Pancreas (tissue), 10 donors: Measurements from ENCODE around the gene FGFR2. TPM values are rescaled to one million over a fixed set of nuclear protein-coding genes. Genes with fewer than 3 reads are reported as not detected.

Experiments used
- ATAC-seq, 4 donors: fragments of 200-7000 bp; cut with Tn5 transposase; one replicate each; pipeline versions ENCODE4 v1.8.0 to v1.9.1; 2020; ENCODE audit warnings: mild to moderate bottlenecking in 4 of 4, moderate library complexity in 4 of 4
- DNase-seq, 6 donors: peaks; one replicate each; pipeline ENCODE4 v3.0.0-alpha.2; 2020
- FAIRE-seq: peaks from 2 replicates; lab custom pipeline; 2012; peaks lifted over from hg19 to GRCh38; lab: Jason Lieb, UNC
- H3K27ac ChIP-seq, 4 donors: fragments of 200-600 bp; sonication (generic); 1 replicate in 3 of 4; 2 replicates in 1 of 4; pipeline versions ENCODE4 v1.5.0 to v1.8.0; 2020
- H3K27me3 ChIP-seq, 4 donors: fragments of 200-600 bp; one replicate each; pipeline ENCODE4 v1.8.0; 2021
- H3K36me3 ChIP-seq, 3 donors: fragments of 200-600 bp; sonication (generic) in 1 of 3; one replicate each; pipeline versions ENCODE4 v1.5.0 to v1.8.0; 2020 to 2021
- H3K4me1 ChIP-seq, 3 donors: fragments of 200-600 bp; one replicate each; pipeline ENCODE4 v1.8.0; 2021
- H3K4me3 ChIP-seq, 4 donors: fragments of 200-600 bp; sonication (generic) in 2 of 4; one replicate each; pipeline versions ENCODE4 v1.5.0 to v1.8.0; 2020 to 2021
- H3K9me3 ChIP-seq, 4 donors: fragments of 200-600 bp; one replicate each; pipeline ENCODE4 v1.8.0; 2021
- CTCF ChIP-seq, 4 donors: fragments of 200-600 bp; sonication (generic) in 3 of 4; IDR thresholded peaks; one replicate each; pipeline versions ENCODE4 v1.5.0 to v1.8.0; 2021; ENCODE audit warnings: antibody characterized with exemption in 4 of 4
- WGBS, 2 donors: extraction: QIAGEN DNeasy Blood & Tissue Kit; methylation state at CpG; one replicate each; pipeline ENCODE4 v1.1.7; 2013; 5-methylcytosine and 5-hydroxymethylcytosine counted together
- intact Hi-C, 3 donors: fragments of 100-400 bp; cut with DNase I; formaldehyde crosslinking; loops; one replicate each; pipeline versions ENCODE4 v1.11.1 to v1.14.2; 2022
- polyA plus RNA-seq, 2 donors: library from polyadenylated mRNA; stranded (reverse); fragments of 200-250 nt; gene quantifications; one replicate each; pipeline ENCODE4 v1.2.3, GENCODE V29; 2013
- total RNA-seq, 6 donors: library from RNA; stranded (reverse); fragmentation: NEBNext Ultra II Directional in 4 of 6; extraction: Animal tissue kit (Norgen Biotek cat#: 25700) in 4 of 6; gene quantifications; one replicate each; pipeline versions ENCODE4 v1.2.1 to v1.2.4, GENCODE V29; 2021 to 2023
- donor health status: healthy with polysubstance abuse.
- donor health status: DM: no; HTN: no; CAD: no; lungs with moderate emphysema.
- donor health status: DM: no; HTN: no; CAD: no.
- donor health status: control.
- donor health status: control.
- donor health status: Bipolar disorder and iron deficiency.
- donor health status: DM: yes; HTN: yes; CAD: no.
- donor health status: DM: no; HTN: no; CAD: no.
- donor health status: DM: no; HTN: no; CAD: no.
- donor health status: DM: yes; HTN: yes; CAD: no.

Gene FGFR2
- total and polyA plus RNA-seq, 8 donors, result 23.8 to 64.0 (median 31.4) TPM

- FAIRE-seq, result no peak
- 65 to 82% methylated on average over 4 of the region's 4 CpGs for WGBS, 2 donors
Measured at GRCh38 chr10:121628859-121629258, 30.6 kb upstream of the FGFR2 start.

GRCh38 chr10:121627876-121628581 lies 29.8 kb upstream of the FGFR2 start:
- no peak for ATAC-seq

More at GRCh38 chr10:121628859-121629258, 30.6 kb upstream of the FGFR2 start:
- no peak overlapping the region for H3K4me3 ChIP-seq
- DNase-seq, result no peak
- no peak overlapping the region for H3K27ac ChIP-seq
- H3K4me1 ChIP-seq, result peaks cover 0 to 7% (median 4%) of the 10 kb centered on the region in 3 donors
- no peak for TF ChIP-seq CTCF (IDR thresholded peaks at IDR 0.05)
- H3K27me3 ChIP-seq, result no peaks in the 10 kb centered on the region
- ATAC-seq, result no peak
- intact Hi-C loops, result no loop called here
- no peaks in the 10 kb centered on the region for H3K36me3 ChIP-seq
- no peaks in the 10 kb centered on the region for H3K9me3 ChIP-seq

GRCh38 chr10:121624836-121625486 lies 26.7 kb upstream of the FGFR2 start:
- TF ChIP-seq CTCF (IDR thresholded peaks at IDR 0.05), result no peak
- H3K36me3 ChIP-seq, result no peaks in the 10 kb centered on the region
- WGBS, 2 donors, result 17 to 22% methylated on average over 11 of the region's 11 CpGs
- H3K27ac ChIP-seq, result no peak overlapping the region
- no peak overlapping the region for H3K4me3 ChIP-seq
- FAIRE-seq, result no peak
- intact Hi-C loops, result no loop called here
- peak in 2 of 4 donors; percentile 30 to 36 for ATAC-seq
- DNase-seq, result no peak
- H3K9me3 ChIP-seq, result no peaks in the 10 kb centered on the region
- peaks cover 0 to 7% (median 4%) of the 10 kb centered on the region in 3 donors for H3K4me1 ChIP-seq
- no peaks in the 10 kb centered on the region for H3K27me3 ChIP-seq

More at GRCh38 chr10:121627876-121628581, 29.8 kb upstream of the FGFR2 start:
- H3K4me3 ChIP-seq, result no peak overlapping the region
- H3K36me3 ChIP-seq, result no peaks in the 10 kb centered on the region
- WGBS, 2 donors, result 53 to 63% methylated on average over 15 of the region's 15 CpGs
- no peaks in the 10 kb centered on the region for H3K27me3 ChIP-seq
- no peak overlapping the region for H3K27ac ChIP-seq
- no peaks in the 10 kb centered on the region for H3K9me3 ChIP-seq
- no peak for DNase-seq
- H3K4me1 ChIP-seq, result peaks cover 0 to 7% (median 4%) of the 10 kb centered on the region in 3 donors
- TF ChIP-seq CTCF (IDR thresholded peaks at IDR 0.05), result no peak
- FAIRE-seq, result no peak
- intact Hi-C loops, result no loop called here

- DNase-seq (no peak), FAIRE-seq (no peak), ATAC-seq (no peak)
- Histone ChIP-seq H3K36me3 (no peaks in the 10 kb centered on the region), H3K27me3 (no peaks in the 10 kb centered on the region), H3K9me3 (no peaks in the 10 kb centered on the region), H3K27ac (no peak overlapping the region), H3K4me1 (no peaks in the 10 kb centered on the region), H3K4me3 (no peak overlapping the region)
- 90 to 98% methylated on average over 2 of the region's 2 CpGs for WGBS, 2 donors
- intact Hi-C loops, result loop anchor here in 1 of 3 donors (10.0 kb wide), 2 partner anchors 106 to 664 kb away; no protein-coding TSS in a partner anchor
- no peak for TF ChIP-seq CTCF (IDR thresholded peaks at IDR 0.05)
Measured at GRCh38 chr10:121618906-121619305, 20.7 kb upstream of the FGFR2 start.
